ENCODE data around the gene CDH5. TPM values are rescaled to one million over a fixed set of nuclear protein-coding genes. Genes with fewer than 3 reads are reported as not detected.

The CDH5 gene
- total and polyA plus RNA-seq, 2 donors (not counting 3 experiments of a cell fraction or from before 2014, with no cell fraction given): 765 to 815 TPM

DNA sequence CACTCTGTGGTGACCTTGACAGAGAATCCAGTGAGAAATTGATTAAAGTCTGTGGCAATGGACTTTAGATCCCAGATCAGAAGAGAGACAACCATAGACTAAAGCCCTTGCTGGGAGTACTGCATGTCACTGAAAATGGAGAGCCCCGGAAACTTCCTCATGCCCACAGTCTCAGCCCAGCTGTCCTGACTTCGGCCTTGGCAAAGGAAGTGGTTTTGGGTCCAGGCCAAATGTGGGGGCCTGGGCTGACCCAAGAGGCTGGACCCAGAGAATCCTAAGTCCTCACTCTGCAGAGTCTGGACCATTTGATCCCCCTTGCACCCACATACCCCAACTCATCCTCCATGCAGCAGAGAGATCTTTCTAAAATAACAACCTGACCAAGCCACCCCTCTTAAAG lies 55.9 kb downstream of the CDH5 start:
- Histone ChIP-seq H3K36me3 (ENCODE audit: control insufficient read depth in 2 of 2, extremely low read depth in 1 of 2, insufficient read depth in 2 of 2, low read length in 2 of 2) (no peaks in the 10 kb centered on the region), H3K27ac (ENCODE audit: insufficient read depth, low read depth, low read length) (no peak overlapping the region), H2AFZ (ENCODE audit: low read depth, low read length) (no peak overlapping the region), H3K9ac (replicated peaks; ENCODE audit: extremely low read depth, insufficient read depth, low read length) (no peak overlapping the region), H3K4me1 (ENCODE audit: control insufficient read depth, extremely low read depth, insufficient read depth, low read length) (no peaks in the 10 kb centered on the region), H3K9me3 (replicated peaks; ENCODE audit: control insufficient read depth, insufficient read depth, low read length) (no peaks in the 10 kb centered on the region), H3K4me2 (ENCODE audit: insufficient read depth, low read length) (no peak overlapping the region), H3K79me2 (ENCODE audit: control insufficient read depth, insufficient read depth, low read length) (no peaks in the 10 kb centered on the region), H3K4me3 (replicated peaks in 1 of 3; ENCODE audit: insufficient read depth in 1 of 3, low read depth in 1 of 3, low read length in 3 of 3) (no peak overlapping the region), H3K27me3 (ENCODE audit: control insufficient read depth in 2 of 2, insufficient read depth in 2 of 2, low read length in 2 of 2) (peaks cover 41 to 42% of the 10 kb centered on the region in 2 experiments), H4K20me1 (replicated peaks; ENCODE audit: control insufficient read depth, extremely low read depth, insufficient read depth, low read length) (no peaks in the 10 kb centered on the region), H3K9me1 (replicated peaks; ENCODE audit: control insufficient read depth, extremely low read depth, insufficient read depth, low read length) (no peaks in the 10 kb centered on the region)
- DNase-seq (ENCODE audit: low read depth, low spot score) (no peak), FAIRE-seq (no peak)
- ChIA-PET CTCF (no interaction called here), POLR2A (no interaction called here)
- no TSS peak for BruUV-seq (replicated peaks)
- intact Hi-C loops (cut with micrococcal nuclease) (no loop called here), dilution Hi-C loops (cut with MboI; ENCODE audit: extremely low pct_ligation_motif_present, low sequenced_read_pairs) (no loop called here)
- no peak for TF ChIP-seq EZH2 (IDR thresholded peaks at IDR 0.05; ENCODE audit: borderline replicate concordance, low read depth, low read length, severe bottlenecking)
- no peak for TF ChIP-seq JUN (IDR thresholded peaks at IDR 0.05; ENCODE audit: borderline replicate concordance, insufficient read depth, insufficient read length, low read depth)
- TF ChIP-seq POLR2A (IDR thresholded peaks at IDR 0.05; ENCODE audit: low read depth, low read length): no peak
- TF ChIP-seq, protein P1, sequence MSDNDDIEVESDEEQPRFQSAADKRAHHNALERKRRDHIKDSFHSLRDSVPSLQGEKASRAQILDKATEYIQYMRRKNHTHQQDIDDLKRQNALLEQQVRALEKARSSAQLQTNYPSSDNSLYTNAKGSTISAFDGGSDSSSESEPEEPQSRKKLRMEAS (IDR thresholded peaks at IDR 0.05; ENCODE audit: insufficient read depth, insufficient read length): no peak
- no peak for TF ChIP-seq MYC (IDR thresholded peaks at IDR 0.05; ENCODE audit: low read depth, low read length)
- no peak for TF ChIP-seq POLR2AphosphoS5 (IDR thresholded peaks at IDR 0.05; ENCODE audit: insufficient read depth, low read depth, low read length)
- no peak for TF ChIP-seq FOS (IDR thresholded peaks at IDR 0.05; ENCODE audit: borderline replicate concordance, insufficient read depth, low read length)

DNA sequence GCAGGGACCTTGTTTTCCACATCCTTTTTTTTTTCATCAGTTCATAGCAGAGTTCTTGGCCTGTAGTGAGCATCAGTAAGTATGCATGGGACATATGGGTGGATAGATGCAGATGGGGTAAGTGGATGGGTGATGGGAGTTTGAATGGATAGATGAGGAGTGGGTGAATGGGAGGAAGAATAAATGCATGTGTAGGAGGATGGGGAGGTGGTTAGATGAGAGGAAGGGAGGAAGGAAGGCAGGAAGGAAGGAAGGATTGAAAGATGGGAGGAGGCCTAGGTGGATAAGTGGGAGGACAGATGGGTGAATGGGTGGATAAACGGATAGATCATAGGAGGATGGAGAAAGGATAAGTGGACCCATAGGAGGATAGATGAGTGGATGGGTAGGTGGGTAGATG lies 56.7 kb downstream of the CDH5 start:
- BruUV-seq (replicated peaks): no TSS peak
- Histone ChIP-seq H3K4me1 (ENCODE audit: control insufficient read depth, extremely low read depth, insufficient read depth, low read length) (peaks cover 2% of the 10 kb centered on the region), H3K9ac (replicated peaks; ENCODE audit: extremely low read depth, insufficient read depth, low read length) (no peak overlapping the region), H3K4me2 (ENCODE audit: insufficient read depth, low read length) (no peak overlapping the region), H3K9me1 (replicated peaks; ENCODE audit: control insufficient read depth, extremely low read depth, insufficient read depth, low read length) (no peaks in the 10 kb centered on the region), H3K9me3 (replicated peaks; ENCODE audit: control insufficient read depth, insufficient read depth, low read length) (no peaks in the 10 kb centered on the region), H3K79me2 (ENCODE audit: control insufficient read depth, insufficient read depth, low read length) (no peaks in the 10 kb centered on the region), H3K4me3 (replicated peaks in 1 of 3; ENCODE audit: insufficient read depth in 1 of 3, low read depth in 1 of 3, low read length in 3 of 3) (no peak overlapping the region), H3K27me3 (ENCODE audit: control insufficient read depth in 2 of 2, insufficient read depth in 2 of 2, low read length in 2 of 2) (peaks cover 49 to 50% of the 10 kb centered on the region in 2 experiments), H3K27ac (ENCODE audit: insufficient read depth, low read depth, low read length) (no peak overlapping the region), H4K20me1 (replicated peaks; ENCODE audit: control insufficient read depth, extremely low read depth, insufficient read depth, low read length) (no peaks in the 10 kb centered on the region), H3K36me3 (ENCODE audit: control insufficient read depth in 2 of 2, extremely low read depth in 1 of 2, insufficient read depth in 2 of 2, low read length in 2 of 2) (no peaks in the 10 kb centered on the region), H2AFZ (ENCODE audit: low read depth, low read length) (no peak overlapping the region)
- intact Hi-C loops (cut with micrococcal nuclease): no loop called here
- POLR2A ChIA-PET: no interaction called here
- TF ChIP-seq EZH2 (IDR thresholded peaks at IDR 0.05; ENCODE audit: borderline replicate concordance, low read depth, low read length, severe bottlenecking) (no peak), GATA2 (IDR thresholded peaks at IDR 0.05; ENCODE audit: insufficient read depth, insufficient read length, low read depth, low read length) (no peak)
- TF ChIP-seq, protein P2, sequence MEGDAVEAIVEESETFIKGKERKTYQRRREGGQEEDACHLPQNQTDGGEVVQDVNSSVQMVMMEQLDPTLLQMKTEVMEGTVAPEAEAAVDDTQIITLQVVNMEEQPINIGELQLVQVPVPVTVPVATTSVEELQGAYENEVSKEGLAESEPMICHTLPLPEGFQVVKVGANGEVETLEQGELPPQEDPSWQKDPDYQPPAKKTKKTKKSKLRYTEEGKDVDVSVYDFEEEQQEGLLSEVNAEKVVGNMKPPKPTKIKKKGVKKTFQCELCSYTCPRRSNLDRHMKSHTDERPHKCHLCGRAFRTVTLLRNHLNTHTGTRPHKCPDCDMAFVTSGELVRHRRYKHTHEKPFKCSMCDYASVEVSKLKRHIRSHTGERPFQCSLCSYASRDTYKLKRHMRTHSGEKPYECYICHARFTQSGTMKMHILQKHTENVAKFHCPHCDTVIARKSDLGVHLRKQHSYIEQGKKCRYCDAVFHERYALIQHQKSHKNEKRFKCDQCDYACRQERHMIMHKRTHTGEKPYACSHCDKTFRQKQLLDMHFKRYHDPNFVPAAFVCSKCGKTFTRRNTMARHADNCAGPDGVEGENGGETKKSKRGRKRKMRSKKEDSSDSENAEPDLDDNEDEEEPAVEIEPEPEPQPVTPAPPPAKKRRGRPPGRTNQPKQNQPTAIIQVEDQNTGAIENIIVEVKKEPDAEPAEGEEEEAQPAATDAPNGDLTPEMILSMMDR (IDR thresholded peaks at IDR 0.05; ENCODE audit: extremely low read depth in 1 of 2, insufficient read depth in 1 of 2, low read depth in 1 of 2, low read length in 2 of 2): no peak
- CTCF ChIA-PET: no interaction called here
- no peak for DNase-seq (ENCODE audit: low read depth, low spot score)
- no peak for FAIRE-seq
- dilution Hi-C loops (cut with MboI; ENCODE audit: extremely low pct_ligation_motif_present, low sequenced_read_pairs): no loop called here

All from endothelial cell of umbilical vein (primary cell).